H9 (cell line): ENCODE results near the gene PDE4B. TPM values are rescaled to one million over a fixed set of nuclear protein-coding genes. Genes with fewer than 3 reads are reported as not detected.

Source experiments
- DNase-seq: peaks from one replicate; pipeline ENCODE4 v3.0.0-alpha.2; 2017
- H2AFZ ChIP-seq: one replicate; pipeline ENCODE4 v1.6.1; 2013; ENCODE audit warnings: mild to moderate bottlenecking, low read length, control low read depth, moderate library complexity
- H2AK5ac ChIP-seq: 2 replicates; pipeline ENCODE4 v1.6.1; 2013; ENCODE audit warnings: low read length, control low read depth, mixed read lengths; ENCODE audit not compliant: insufficient read length
- H2BK120ac ChIP-seq: one replicate; pipeline ENCODE4 v1.6.1; 2013; ENCODE audit warnings: low read depth, mild to moderate bottlenecking, low read length, control low read depth, inconsistent platforms; ENCODE audit not compliant: poor library complexity, severe bottlenecking
- H2BK12ac ChIP-seq: 2 replicates; pipeline ENCODE4 v1.6.1; 2013; ENCODE audit warnings: low read length, control low read depth, mixed read lengths, low read depth; ENCODE audit not compliant: insufficient read length
- H2BK15ac ChIP-seq: 2 replicates; pipeline ENCODE4 v1.6.1; 2013; ENCODE audit warnings: low read depth, low read length, control low read depth
- H2BK20ac ChIP-seq: one replicate; pipeline ENCODE4 v1.6.1; 2013; ENCODE audit warnings: low read depth, mild to moderate bottlenecking, low read length, control low read depth, inconsistent platforms; ENCODE audit not compliant: poor library complexity, severe bottlenecking
- H2BK5ac ChIP-seq: 2 replicates; pipeline ENCODE4 v1.6.1; 2013; ENCODE audit warnings: low read length, control low read depth, mixed read lengths; ENCODE audit not compliant: insufficient read length
- H3K14ac ChIP-seq: 2 replicates; pipeline ENCODE4 v1.6.1; 2013; ENCODE audit warnings: low read length, control low read depth; ENCODE audit not compliant: insufficient read depth
- H3K18ac ChIP-seq: 2 replicates; pipeline ENCODE4 v1.6.1; 2013; ENCODE audit warnings: low read depth, mild to moderate bottlenecking, mixed read lengths, low read length, control low read depth; ENCODE audit not compliant: insufficient read length
- H3K23ac ChIP-seq: 2 replicates; pipeline ENCODE4 v1.6.1; 2013; ENCODE audit warnings: low read length, control low read depth, mixed read lengths, low read depth; ENCODE audit not compliant: insufficient read length
- H3K23me2 ChIP-seq: 2 replicates; pipeline ENCODE4 v1.6.1; 2013; ENCODE audit warnings: low read depth, mild to moderate bottlenecking, mixed read lengths, low read length, control low read depth; ENCODE audit not compliant: insufficient read length, poor library complexity, severe bottlenecking
- H3K27ac ChIP-seq: 2 replicates; pipeline ENCODE4 v1.5.1; 2013; ENCODE audit warnings: low read length, control low read depth, mixed read lengths, low read depth; ENCODE audit not compliant: insufficient read length
- H3K27me3 ChIP-seq: 2 replicates; pipeline ENCODE4 v1.6.1; 2013; ENCODE audit warnings: low read length, control low read depth, inconsistent platforms; ENCODE audit not compliant: insufficient read depth
- H3K4ac ChIP-seq: 2 replicates; pipeline ENCODE4 v1.6.1; 2013; ENCODE audit warnings: low read depth, mild to moderate bottlenecking, control low read depth, inconsistent platforms, low read length, moderate library complexity
- H3K4me1 ChIP-seq: 2 replicates; pipeline ENCODE4 v1.6.1; 2013; ENCODE audit warnings: low read length, control low read depth, inconsistent platforms; ENCODE audit not compliant: insufficient read depth
- H3K4me2 ChIP-seq: 2 replicates; pipeline ENCODE4 v1.6.1; 2013; ENCODE audit warnings: low read length, control low read depth, mixed read lengths; ENCODE audit not compliant: insufficient read length, insufficient read depth
- H3K56ac ChIP-seq: 2 replicates; pipeline ENCODE4 v1.6.1; 2013; ENCODE audit warnings: low read depth, mild to moderate bottlenecking, mixed read lengths, low read length, control low read depth; ENCODE audit not compliant: insufficient read length
- H3K79me1 ChIP-seq: 2 replicates; pipeline ENCODE4 v1.6.1; 2013; ENCODE audit warnings: low read depth, mild to moderate bottlenecking, moderate library complexity, low read length, control low read depth, inconsistent platforms; ENCODE audit not compliant: insufficient read depth, poor library complexity, severe bottlenecking
- H3K79me2 ChIP-seq: 2 replicates; pipeline ENCODE4 v1.6.1; 2013; ENCODE audit warnings: low read length, control low read depth, inconsistent platforms; ENCODE audit not compliant: insufficient read depth
- H3K9ac ChIP-seq: 2 replicates; pipeline ENCODE4 v1.6.1; 2013; ENCODE audit warnings: low read length, control low read depth, mixed read lengths; ENCODE audit not compliant: insufficient read length; ENCODE audit errors: extremely low read depth
- H3K9me3 ChIP-seq: one replicate; pipeline ENCODE4 v1.6.1; 2013; ENCODE audit warnings: low read depth, low read length, inconsistent platforms; ENCODE audit not compliant: control insufficient read depth
- H3T11ph ChIP-seq: one replicate; pipeline ENCODE4 v1.6.1; 2013; ENCODE audit warnings: mild to moderate bottlenecking, low read length, control low read depth, inconsistent platforms
- H4K20me1 ChIP-seq: one replicate; pipeline ENCODE4 v1.6.1; 2013; ENCODE audit not compliant: control insufficient read depth, insufficient read length, insufficient read depth
- H4K5ac ChIP-seq: 2 replicates; pipeline ENCODE4 v1.6.1; 2013; ENCODE audit warnings: low read depth, mild to moderate bottlenecking, mixed read lengths, low read length, control low read depth; ENCODE audit not compliant: insufficient read length
- H4K8ac ChIP-seq: replicated peaks from 2 replicates; pipeline ENCODE4 v1.6.1; 2013; ENCODE audit warnings: low read length, control low read depth, mixed read lengths, low read depth; ENCODE audit not compliant: insufficient read length
- H4K91ac ChIP-seq: 2 replicates; pipeline ENCODE4 v1.6.1; 2013; ENCODE audit warnings: low read depth, mild to moderate bottlenecking, moderate library complexity, mixed read lengths, low read length, control low read depth; ENCODE audit not compliant: insufficient read length
- H3K27ac Mint-ChIP-seq, 3 experiments: 2 replicates in 2 of 3; 3 replicates in 1 of 3; pipeline ENCODE4 v1.8.0; 2020 to 2021; ENCODE audit warnings: mixed read lengths in 3 of 3, mild to moderate bottlenecking in 1 of 3, moderate library complexity in 1 of 3
- H3K27me3 Mint-ChIP-seq: 2 replicates; pipeline ENCODE4 v1.8.0; 2021; ENCODE audit warnings: low read depth, mild to moderate bottlenecking, moderate library complexity, mixed read lengths
- H3K36me3 Mint-ChIP-seq, 3 experiments: 2 replicates in 2 of 3; 3 replicates in 1 of 3; pipeline ENCODE4 v1.8.0; 2020 to 2021; ENCODE audit warnings: low read depth in 3 of 3, mixed read lengths in 3 of 3; ENCODE audit not compliant: insufficient read depth in 1 of 3
- H3K4me1 Mint-ChIP-seq, 2 experiments: 2 replicates each; pipeline ENCODE4 v1.8.0; 2020; ENCODE audit warnings: mixed read lengths in 2 of 2
- H3K4me3 Mint-ChIP-seq, 2 experiments: 2 replicates in 1 of 2; 3 replicates in 1 of 2; pipeline ENCODE4 v1.8.0; 2020 to 2021; ENCODE audit warnings: mild to moderate bottlenecking in 2 of 2, mixed read lengths in 2 of 2, moderate library complexity in 1 of 2
- H3K9me3 Mint-ChIP-seq, 2 experiments: 2 replicates in 1 of 2; 3 replicates in 1 of 2; pipeline ENCODE4 v1.8.0; 2020; ENCODE audit warnings: mild to moderate bottlenecking in 2 of 2, mixed read lengths in 2 of 2, moderate library complexity in 1 of 2
- WGBS: extraction: QIAGEN DNeasy Blood & Tissue Kit; methylation state at CpG from one replicate; pipeline ENCODE4 v1.1.7; 2013; ENCODE audit warnings: missing lambda C conversion rate, low lambda C conversion rate, mixed read lengths; ENCODE audit not compliant: insufficient read length; ENCODE audit errors: extremely low coverage; 5-methylcytosine and 5-hydroxymethylcytosine counted together
- total RNA-seq: library from RNA; stranded (reverse); gene quantifications from 2 replicates; pipeline ENCODE4 v1.2.1, GENCODE V29; 2021
- TF ChIP-seq, protein P1 (sequence below): fragments of 200-600 bp; sonication (generic); conservative IDR thresholded peaks from 3 replicates; pipeline ENCODE4 v1.8.0; 2021; ENCODE audit warnings: antibody characterized with exemption, mild to moderate bottlenecking

Gene PDE4B
- total RNA-seq, 1 experiment from 2014 or later: 19.8 TPM

DNA sequence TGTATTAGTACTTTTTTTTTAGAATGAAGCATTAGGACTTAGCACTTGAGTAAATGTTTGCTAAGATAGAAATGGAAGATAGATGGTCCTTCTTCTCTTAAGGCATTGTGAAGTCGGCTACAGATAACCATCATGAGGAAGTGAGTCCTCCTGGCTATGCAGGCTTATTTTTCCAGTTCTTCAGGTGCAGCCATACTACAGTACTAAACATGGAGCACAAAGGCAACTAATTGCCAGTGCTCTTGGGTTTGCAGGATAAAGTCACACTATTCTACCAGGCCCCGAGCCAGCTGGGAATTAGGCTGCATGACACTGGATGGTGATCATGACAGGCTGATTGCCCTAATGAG lies 543.9 kb downstream of the PDE4B start:
- Mint-ChIP-seq H3K27ac (peak overlapping the region in 1 of 3 experiments; percentile 8; a peak in 1 of 7 replicates), H3K27me3 (no peaks in the 10 kb centered on the region), H3K36me3 (peaks cover 0 to 4% (median 2%) of the 10 kb centered on the region in 3 experiments; a peak in 2 of 7 replicates), H3K4me3 (no peak overlapping the region), H3K9me3 (no peaks in the 10 kb centered on the region), H3K4me1 (peaks cover 50 to 69% of the 10 kb centered on the region in 2 experiments)
- TF ChIP-seq, protein P1, sequence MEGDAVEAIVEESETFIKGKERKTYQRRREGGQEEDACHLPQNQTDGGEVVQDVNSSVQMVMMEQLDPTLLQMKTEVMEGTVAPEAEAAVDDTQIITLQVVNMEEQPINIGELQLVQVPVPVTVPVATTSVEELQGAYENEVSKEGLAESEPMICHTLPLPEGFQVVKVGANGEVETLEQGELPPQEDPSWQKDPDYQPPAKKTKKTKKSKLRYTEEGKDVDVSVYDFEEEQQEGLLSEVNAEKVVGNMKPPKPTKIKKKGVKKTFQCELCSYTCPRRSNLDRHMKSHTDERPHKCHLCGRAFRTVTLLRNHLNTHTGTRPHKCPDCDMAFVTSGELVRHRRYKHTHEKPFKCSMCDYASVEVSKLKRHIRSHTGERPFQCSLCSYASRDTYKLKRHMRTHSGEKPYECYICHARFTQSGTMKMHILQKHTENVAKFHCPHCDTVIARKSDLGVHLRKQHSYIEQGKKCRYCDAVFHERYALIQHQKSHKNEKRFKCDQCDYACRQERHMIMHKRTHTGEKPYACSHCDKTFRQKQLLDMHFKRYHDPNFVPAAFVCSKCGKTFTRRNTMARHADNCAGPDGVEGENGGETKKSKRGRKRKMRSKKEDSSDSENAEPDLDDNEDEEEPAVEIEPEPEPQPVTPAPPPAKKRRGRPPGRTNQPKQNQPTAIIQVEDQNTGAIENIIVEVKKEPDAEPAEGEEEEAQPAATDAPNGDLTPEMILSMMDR: no peak
- Histone ChIP-seq H3K18ac (no peak overlapping the region), H3T11ph (no peak overlapping the region), H3K4ac (no peak overlapping the region), H4K91ac (no peak overlapping the region), H2BK12ac (no peak overlapping the region), H2AK5ac (no peak overlapping the region), H3K14ac (no peak overlapping the region), H3K79me2 (peaks cover 17% of the 10 kb centered on the region; the same call in 1 of the 2 replicates), H3K4me1 (peaks cover 14% of the 10 kb centered on the region; the same call in 1 of the 2 replicates), H4K5ac (no peak overlapping the region), H3K9ac (no peak overlapping the region), H3K23me2 (peaks cover 3% of the 10 kb centered on the region), H2AFZ (no peak overlapping the region), H4K20me1 (no peaks in the 10 kb centered on the region), H3K56ac (no peak overlapping the region), H3K27me3 (no peaks in the 10 kb centered on the region), H2BK120ac (no peak overlapping the region), H3K4me2 (no peak overlapping the region), H2BK5ac (peak overlapping the region; percentile 74), H2BK15ac (no peak overlapping the region), H4K8ac (no peak overlapping the region), H3K9me3 (no peaks in the 10 kb centered on the region), H3K27ac (no peak overlapping the region), H3K23ac (no peak overlapping the region), H3K79me1 (peaks cover 4% of the 10 kb centered on the region), H2BK20ac (no peak overlapping the region)
- DNase-seq: no peak
- WGBS: no CpG with 5 or more reads among the region's 2 CpGs
